ENCODE results near the gene CFAP57.
"Not testable (repeated sequence)": the region's sequence is repeated elsewhere in the genome, so short reads cannot be mapped to it uniquely, and the experiment has no call there.

The CFAP57 gene

DNA sequence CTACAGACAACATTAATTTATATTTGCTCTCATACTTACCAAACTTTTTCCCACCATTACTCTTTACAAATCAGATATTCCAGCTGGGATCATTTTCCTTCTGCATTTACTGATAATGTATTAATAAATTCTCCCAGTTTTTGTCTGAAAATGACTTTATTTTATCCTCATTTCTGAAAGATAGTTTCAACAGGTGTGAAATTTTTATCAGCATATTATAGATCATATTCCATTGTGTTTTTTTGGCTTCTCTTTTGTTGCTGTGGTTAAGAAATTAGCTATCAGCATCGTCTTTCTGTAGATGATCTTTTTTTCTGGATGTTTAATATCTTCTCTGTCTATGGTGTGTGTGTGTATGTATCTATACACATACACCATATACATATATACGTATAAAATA is 2.7 kb downstream of the CFAP57 start:
- DNase-seq: no peak

DNA sequence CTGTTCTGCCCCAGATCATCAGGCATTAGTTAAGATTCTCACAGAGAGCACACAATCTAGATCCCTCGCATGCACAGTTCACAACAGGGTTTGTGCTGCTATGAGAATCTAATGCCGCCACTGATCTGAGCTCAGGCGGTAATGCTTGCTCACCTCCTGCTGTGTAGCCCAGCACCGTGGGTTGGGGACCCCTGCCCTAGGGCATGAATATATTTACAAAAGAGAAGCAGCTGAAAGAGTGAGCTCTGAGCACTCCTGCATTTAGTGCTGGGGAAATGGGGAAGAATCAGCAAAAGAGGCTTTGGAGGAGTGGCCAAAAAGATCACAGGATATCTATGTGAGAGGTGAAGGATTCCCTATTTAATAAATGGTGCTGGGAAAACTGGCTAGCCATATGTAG is 5.6 kb downstream of the CFAP57 start:
- DNase-seq: no peak

DNA sequence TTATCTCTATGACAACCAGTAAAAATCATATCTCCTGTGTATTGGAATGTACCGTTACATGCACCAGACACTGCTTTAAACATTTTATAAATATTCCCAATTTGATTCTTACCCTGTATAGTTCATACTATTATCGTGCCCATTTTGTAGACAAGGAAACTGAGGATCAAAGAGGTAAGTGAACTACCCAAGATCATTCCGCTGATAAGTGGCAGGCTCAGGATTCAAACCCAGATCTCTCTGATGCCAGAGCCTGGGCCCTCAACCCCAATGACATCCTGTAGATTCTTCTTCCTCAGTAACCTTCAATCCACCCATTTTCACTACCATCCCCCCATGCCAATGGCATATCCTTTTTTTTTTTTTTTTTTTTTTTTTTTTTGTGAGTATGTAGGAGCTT is 12.3 kb downstream of the CFAP57 start:
- DNase-seq: no peak

DNA sequence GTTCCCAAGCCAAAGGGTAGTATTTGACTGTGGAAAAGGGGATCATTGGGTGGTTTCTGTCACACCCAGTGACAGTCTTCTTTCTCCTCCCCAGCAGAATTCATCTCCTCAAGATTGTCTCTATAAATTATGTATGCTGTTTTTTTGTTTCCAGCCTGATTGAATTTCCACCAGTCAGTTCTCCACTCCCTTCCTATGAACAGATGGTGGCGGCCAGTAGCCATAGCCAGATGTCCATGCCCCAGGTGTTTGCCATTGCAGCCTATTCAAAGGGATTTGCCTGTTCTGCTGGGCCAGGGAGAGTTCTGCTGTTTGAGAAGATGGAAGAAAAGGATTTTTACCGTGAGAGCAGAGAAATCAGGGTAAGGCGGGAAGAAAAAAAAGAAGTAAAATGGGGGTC is 12.9 kb downstream of the CFAP57 start:
- no peak for DNase-seq

DNA sequence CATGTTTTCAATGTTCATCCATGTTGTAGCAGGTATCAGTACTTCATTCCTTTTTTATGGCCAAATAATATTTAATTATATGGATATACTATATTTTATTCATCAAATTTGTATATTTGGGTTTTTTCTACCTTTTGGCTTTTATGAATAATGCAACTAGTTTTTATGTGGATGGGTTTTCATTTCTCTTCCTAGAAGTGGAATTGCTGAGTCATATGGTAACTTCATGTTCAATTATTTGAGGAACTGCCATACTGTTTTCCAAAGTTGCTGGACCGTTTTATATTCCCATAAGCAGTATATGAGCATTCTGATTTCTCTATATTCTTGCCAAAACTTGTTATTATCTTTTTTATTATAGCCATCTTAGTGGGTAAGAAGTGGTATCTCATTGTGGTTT is 16.0 kb downstream of the CFAP57 start:
- DNase-seq: no peak

DNA sequence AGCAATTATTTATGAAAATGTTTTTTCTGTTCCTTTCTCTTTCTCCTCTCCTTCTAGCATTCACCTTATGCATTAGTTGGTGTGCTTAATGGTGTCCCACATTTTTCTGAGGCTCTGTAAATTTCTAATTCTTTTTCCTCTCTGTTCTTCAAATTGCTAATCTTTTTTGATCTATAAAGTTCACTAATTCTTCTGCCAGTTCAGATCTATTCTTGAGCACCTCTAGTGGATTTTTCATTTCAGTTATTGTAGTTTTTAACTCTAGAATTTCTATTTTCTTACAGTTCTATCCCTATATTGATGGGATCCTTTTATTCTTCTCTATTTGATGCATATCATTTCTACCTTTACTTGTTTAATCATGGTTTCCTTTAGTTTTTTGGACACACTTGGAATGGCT is 22.4 kb downstream of the CFAP57 start:
- no peak for DNase-seq

DNA sequence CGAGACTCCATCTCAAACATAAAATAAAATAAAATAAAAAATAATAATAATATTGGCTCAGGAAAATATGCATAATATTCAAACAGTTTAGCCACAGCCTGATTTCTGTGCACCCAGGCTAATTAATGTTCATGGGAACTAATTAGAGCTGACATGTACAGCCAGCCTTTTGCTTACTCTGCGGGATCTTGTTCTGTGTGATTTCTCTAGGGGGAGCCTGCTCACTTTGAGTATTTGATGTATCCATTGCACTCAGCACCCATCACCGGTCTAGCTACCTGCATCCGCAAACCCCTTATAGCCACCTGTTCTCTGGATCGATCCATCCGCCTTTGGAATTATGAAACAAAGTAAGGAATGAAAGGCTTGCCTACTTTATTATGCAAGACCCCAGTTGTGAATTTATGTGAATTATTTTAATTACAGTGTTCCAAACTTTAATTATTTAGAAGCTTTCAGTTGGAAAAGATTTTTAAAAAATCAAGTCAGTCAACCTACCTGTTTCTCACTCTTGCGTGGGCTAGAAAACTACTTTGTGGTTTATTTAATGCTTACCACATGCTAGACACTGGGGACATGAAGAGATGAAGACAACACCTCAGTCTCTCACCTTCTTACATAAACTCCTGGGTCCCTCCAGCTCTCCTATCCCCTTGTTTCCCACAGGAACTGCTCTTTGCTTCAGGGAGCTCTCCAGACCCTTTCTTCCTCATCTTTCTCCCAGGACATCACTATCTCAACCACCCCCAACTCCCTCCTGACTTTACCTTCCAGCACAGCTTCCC is 25.4 kb downstream of the CFAP57 start:
- DNase-seq: peak; percentile 12

DNA sequence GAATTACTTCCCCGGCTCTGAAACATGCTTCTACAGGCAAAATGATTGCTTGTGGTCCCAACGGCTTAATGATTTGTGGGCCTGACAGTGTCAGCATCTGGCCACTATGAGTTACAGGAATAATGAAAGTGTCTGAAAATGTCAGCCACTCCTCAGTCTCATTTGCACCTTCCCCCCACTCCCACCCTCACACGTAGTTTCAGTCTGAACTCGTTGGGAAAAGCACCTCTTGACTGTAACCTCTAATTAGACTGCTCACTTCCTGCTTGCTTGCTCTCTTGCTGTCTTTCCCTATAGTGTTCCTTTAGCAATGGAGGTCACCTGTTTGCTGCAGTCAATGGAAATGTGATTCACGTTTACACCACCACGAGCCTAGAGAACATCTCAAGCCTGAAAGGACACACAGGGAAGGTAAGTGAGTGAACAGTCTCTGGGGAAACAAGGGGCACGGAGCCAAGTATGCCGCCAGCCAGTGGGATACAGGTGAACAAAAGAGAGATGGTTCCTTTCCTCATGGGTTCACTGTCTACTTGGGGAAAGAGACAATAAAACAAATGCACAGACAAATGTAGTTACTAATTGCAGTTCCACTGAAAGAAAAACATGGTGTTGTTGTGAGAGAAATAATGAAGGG is 27.1 kb downstream of the CFAP57 start:
- peak; percentile 79 for DNase-seq

DNA sequence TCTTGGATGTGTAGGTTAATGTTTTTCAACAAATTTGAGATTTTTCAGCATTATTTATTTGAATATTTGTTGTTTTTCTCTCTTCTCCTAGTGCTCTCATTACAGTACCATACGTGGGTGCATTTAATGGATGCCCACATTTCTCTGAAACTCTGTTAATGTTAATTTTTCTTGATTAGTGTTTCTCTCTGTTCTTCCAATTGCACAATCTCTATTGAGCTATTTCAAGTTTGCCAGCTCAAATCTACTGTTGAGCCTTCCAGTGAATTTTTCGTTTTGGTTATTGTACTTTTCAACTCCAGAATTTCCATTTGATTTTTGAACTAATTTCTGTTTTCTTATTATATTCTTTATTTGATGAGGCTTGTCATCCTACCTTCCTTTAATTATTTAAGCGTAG is 31.7 kb downstream of the CFAP57 start:
- no peak for DNase-seq

DNA sequence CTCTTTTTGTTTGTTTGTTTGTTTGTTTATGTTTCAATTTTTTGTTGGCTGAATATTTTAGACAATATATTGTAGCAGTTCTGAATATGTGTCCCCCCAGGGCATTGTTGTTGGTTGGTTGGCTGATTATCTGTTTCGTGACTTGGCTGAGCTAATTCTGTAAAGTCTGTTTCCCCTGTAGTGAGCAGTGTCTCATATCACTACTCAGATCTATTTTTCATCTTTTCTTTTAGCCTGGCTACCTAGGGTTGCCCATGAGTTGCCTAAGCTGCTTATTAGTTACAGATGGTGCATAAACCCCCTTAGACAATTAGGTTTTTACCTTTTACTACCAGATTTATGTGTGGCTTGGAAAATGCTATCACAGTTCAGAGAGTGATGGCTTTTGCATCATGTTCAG is 32.3 kb downstream of the CFAP57 start:
- DNase-seq: no peak

DNA sequence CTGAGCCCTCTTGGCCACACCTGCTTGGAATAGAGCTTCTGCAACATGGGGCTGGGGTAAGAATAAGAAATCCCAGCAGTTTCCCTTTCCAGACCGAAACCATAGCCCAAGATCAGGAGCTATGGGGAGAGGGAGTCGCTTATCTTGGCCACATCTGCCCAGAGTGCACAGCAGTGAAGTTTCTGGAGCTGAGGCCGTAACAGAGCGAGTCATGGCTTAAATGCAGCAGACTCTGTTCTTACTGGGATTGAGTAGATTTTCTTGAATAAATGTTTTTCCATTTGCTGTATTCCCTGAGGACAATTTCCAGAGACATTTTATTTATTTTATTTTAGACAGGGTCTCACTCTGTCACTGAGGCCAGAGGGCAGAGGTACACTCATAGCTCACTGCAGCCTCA is 33.5 kb downstream of the CFAP57 start:
- no peak for DNase-seq

DNA sequence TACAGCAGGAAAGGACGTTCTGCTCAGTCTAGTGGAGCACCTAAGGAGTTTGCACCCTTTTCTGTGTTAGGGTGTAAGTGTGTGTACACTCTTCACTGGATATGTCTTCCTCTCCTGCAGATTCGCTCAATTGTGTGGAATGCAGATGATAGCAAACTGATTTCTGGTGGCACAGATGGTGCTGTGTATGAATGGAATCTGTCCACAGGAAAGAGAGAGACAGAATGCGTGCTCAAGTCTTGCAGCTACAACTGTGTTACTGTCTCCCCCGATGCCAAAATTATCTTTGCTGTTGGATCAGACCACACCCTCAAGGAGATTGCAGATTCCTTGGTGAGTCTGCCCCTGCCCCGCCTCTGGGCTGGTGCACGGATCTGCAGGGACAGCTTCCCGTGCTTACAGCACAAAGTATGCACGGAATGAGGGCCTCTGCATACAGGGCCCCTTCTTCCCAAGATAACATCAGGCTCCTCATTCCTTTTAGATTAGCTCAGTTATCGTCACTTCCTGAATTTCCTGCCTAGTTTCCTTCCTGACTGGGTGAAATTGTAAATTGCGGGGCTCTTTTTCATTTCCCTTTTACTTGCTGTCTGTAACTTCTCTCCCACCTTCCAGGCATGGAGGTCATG is 34.6 kb downstream of the CFAP57 start:
- DNase-seq: no peak

DNA sequence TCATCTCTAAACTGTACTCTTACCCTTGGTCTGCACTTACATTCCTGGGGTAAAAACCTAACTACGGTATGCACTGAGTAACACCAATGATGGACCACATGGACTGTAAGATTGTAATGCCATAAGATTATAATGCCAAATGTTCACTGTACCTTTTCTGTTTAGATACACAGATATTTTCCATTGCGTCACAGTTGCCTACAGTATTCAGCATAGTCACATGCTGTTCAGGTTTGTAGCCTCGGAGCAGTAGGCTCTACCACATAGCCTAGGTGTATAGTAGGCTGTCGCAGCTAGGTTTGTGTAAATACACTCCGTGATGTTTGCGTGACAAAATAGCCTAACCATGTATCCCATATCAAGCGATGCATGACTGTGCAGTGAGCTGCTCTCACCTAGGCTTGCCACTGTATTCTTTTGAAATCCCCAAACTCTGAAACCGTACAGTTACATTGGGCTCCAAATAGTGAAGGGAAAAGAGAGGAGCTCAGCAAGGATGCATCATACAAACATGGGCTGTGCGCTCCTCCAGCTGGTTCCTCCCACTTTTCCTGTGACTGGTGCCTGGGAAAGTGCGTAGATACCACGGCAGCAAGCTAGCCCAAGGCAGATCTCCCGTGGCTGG is 35.2 kb downstream of the CFAP57 start:
- DNase-seq: no peak

DNA sequence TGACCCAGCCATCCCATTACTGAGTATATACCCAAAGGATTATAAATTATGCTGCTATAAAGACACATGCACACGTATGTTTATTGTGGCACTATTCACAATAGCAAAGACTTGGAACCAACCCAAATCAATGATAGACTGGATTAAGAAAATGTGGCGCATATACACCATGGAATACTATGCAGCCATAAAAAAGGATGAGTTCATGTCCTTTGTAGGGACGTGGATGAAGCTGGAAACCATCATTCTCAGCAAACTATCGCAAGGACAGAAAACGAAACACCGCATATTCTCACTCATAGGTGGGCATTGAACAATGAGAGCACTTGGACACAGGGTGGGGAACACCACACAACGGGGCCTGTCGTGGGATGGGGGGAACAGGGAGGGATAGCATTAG is 36.1 kb downstream of the CFAP57 start:
- not testable (repeated sequence) for DNase-seq

DNA sequence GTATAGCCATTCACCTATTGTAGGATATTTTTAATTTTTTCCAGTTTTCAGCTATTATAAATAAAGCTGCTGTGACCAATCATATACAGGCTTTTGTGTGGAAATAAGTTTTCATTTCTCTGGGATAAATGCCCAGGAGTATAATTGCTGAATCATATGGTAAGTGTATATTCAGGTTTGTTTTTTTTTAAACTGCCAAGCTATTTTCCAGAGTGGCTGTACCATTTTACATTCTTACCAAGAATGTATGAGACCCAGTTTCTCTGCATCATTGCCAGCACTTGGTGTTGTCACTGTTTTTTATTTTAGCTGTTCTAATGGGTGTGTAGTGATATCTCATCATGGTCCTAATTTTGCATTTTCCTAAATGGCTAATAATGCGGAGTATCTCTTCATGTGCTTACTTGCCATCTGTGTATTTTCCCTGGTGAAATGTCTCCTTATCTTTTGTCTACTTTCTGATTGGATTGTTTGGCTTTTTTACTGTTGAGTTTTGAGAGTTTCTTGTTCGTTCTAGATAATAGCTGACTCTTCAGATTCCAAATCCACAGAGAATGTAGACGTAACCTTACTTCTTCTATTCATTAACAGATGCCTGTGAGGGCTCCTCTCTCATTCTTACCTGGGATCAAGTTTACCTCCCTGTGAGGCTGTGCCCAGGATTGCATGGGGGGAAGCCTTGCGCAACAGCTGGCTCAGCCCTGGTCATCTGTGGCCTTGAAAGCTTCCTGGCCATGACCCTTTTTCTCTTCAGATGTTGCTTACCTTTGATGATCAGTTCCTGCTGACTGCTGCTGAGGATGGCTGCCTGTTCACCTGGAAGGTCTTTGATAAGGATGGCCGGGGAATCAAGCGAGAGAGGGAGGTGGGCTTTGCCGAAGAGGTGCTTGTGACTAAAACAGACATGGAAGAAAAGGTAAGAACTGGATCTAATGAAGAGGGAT is 42.6 kb downstream of the CFAP57 start:
- DNase-seq: no peak

DNA sequence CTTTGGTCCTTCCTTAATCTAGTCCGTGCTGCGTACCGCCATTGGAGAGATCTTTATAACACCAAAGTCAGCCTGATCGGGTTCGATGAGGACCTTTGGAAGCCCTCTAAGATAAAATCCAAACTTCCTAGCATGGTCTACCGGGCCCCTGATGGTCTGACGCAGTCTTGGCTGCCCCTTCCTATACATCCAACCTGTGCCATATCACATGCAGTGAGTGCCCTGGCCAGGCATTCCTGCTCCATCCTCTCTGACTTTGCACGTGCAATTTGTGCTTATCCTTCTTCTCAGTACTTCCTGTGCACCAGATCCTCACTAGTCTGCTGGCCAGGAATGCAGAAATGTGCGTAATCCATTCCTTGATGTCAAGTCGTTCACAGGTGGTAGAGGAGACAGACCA is 45.6 kb downstream of the CFAP57 start:
- DNase-seq: no peak

DNA sequence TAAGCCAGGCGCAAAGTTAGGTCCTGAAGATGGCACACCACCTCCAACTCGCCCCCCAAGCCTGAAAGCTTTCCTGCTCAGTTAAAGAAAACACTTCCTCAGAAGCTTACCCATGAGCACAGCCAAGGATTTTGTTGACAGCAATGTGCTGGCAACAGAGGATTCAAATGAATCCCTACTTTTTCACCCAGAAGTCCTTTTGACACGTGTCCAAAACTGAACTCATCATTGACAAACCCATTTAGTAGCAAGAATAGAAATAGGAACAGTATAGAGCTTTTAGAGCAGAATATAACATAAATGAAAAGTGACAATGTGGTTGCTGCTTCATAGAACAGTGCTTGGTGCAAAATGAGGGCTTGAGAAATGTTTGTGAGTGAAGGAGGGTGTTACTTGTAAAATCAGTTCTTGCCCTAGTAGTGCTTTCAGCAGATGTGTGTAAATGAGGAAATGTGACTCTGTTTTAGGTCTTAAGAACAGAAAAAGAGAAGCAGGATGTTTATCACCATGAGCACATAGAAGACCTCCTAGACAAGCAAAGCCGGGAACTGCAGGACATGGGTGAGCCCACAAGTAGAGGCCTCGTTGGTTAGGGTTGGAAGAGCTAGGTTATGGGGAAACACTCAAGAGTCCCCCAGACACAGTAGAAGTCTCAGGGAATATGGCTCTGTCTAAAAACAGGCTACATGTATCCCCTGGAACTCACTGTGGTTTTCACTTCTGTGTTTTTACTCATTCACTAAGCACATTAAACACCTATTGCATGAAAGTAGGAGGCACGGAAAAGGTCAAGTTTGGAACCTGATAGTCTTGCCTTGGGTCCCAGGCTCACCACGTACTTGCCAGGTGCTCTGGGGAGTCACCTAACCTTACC is 49.0 kb downstream of the CFAP57 start:
- no peak for DNase-seq

DNA sequence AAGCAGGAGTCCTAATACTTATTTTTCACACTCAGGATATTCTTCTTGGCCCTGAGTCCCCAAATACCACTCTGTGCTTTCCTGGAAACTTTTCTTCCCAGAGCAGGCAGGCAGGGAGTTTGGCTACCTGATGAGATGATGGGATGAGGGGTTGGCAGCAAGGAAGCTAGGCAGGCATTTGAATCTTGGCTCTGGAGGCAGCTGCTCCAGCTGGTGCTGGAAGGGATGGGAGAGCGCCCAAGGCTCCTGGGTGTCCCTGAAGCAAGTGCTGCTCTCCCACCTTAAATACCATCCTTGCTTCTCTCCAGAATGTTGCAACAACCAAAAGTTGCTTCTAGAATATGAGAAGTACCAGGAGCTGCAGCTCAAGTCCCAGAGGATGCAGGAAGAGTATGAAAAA is 49.7 kb downstream of the CFAP57 start:
- no peak for DNase-seq

DNA sequence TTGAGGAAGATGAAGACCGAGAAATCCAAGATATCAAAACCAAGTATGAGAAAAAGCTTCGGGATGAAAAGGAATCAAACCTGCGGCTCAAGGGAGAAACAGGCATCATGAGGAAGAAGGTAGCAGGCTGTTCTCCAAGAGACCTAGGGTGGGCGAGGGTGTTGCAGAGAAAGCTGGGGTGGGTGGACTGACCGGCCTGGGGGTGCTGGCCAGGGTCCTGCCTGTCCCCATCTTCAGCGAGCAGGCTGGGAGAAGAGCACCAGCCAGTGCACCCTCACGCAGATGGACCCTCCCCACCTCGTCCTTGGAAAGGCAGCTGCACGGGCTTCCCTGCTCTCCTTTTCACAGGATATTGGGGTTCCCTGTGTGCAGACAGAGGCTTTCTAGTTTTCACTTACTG is 50.7 kb downstream of the CFAP57 start:
- no peak for DNase-seq

DNA sequence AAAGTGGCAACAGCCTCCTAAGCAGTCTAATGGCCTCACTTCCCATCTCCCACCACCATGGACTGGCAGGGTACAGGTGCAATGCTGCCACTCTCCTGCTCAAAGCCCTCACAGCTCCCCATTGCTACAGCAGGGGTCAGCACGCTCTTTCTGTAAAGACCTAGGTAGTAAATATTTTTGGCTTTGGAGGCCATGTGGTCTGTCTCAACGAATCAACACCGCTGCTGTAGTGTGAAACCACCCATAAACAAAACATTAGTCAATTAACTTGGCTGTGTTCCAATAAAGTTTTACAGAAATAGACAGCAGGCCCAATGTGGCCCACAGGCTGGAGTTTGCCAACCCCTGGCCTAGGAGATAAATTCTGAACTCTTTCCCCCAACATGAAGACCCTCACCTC is 53.0 kb downstream of the CFAP57 start:
- DNase-seq: no peak

DNA sequence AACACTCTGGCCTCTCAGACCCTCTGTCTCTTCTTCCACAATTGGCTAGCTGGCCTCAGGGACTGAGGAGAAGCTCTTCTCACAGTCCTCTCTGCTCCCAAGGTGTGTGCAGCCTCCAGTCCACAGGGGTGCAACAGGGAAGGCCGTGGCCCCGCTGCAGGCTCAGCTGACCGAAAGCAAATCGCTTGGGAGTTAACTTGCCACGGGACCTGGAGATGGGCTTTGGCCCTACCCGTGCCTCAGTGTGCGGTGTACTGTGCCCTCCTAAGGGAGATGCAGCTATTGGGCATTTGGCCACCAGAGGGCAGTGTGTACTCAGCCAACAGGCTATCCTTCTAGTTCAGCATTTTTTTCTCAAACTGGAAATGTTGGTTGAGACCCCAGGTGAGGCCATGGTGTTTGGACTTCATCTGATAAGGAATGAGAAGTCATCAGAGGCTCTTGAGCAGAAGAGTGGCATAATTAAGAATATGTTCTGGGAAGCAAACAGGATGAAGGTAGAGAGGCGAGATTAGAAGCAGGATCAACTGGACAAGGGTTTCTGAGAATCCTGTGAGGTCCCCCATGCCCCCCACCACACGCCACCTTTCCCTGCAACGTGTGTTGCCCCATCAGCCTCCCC is 55.1 kb downstream of the CFAP57 start:
- DNase-seq: no peak

All from NCI-H1436 treated with DMSO at 0.1 percent for 48 hours (cell line).